HG03064 (cell line): Measurements from ENCODE around the gene PDGFRA.
"Not testable (repeated sequence)": the region's sequence is repeated elsewhere in the genome, so short reads cannot be mapped to it uniquely, and the experiment has no call there.

Experiments
- ATAC-seq: cut with Tn5 transposase; IDR thresholded peaks from one replicate; pipeline ENCODE4 v1.9.1; 2021; ENCODE audit warnings: low read depth; ENCODE audit not compliant: unreplicated experiment

Gene PDGFRA

DNA sequence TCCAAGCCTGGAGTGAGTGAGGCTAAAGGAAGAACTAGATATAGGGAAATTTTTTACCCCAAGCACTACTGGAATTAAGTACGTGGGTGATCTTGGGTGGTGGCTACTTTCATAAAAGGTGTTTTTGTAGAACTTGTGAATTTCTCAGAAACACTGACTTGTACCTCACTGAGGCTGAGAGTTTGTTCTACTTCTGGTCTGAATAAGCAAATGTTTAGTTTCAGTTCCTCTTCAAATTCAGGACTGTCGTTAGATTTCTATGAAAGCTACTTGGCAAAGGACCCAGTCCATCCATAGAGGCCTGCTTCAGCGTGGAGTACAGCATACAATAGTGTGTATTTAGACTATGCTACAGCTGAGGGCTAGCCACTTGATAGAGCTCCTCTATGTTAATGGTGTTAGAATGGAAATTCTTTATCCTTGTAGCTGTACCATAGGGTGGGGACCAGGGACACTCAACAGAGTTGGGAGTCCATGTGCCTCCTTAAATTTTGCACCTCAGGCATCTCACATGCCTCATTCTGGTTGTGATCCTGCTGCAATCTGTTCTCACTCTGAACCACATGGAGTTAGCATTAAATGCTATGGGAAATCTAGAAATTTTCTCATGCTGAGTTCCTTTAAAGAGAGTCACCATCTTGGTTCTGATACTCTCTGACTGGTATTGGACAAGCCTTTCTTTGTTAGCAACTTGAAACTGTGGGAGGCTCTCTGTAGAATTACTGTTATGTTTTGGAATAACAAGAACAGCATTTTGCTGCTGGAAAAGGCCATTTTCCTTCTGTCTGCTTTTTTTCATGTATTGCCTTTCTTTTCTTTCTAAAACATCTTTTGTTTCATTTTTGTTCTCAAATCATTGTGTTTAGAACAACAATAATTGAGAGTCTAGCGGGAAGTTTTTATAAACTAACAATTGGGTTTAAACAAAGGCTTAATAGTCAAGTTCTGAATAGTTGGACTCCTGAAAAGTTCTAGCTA, 86.8 kb downstream of the PDGFRA start:
- ATAC-seq: peak; percentile 98

DNA sequence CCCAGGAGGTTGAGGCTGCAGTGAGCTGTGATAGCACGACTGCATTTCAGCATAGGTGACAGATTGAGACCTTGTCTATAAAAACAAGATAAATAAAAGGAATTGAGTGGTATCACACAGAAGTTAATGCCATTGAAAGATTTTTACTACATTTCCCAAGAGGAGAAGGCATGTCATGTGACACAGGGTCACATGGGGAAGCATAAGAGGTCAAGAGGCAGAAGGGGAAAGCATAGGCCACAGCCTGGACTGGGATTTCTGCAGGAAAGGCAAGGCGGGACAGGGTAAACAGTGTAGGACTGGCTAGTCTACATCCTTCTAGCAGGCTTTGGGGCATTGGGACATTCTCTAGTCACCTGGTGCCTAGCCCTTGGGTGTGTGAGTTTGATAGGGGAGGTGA, 88.6 kb downstream of the PDGFRA start:
- ATAC-seq: no peak

DNA sequence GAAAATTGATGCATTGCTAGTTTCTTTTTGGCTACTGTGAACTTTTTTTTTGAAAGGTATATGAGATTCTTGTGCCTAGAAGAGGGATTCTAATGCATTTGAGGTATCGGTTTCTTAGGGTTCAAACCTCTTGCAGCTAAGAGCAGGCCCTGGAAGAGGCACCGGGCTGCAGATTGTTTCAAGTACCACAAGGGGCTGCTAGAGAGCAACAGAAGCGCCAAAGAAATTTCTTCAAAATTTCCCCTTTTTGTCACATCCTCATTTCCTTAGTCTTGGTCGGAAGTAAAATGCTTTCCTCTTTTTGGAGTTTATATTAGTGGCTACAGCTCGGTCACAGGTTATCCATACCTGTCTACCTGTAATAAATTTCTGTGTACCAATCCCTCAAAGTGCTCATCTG, 89.8 kb downstream of the PDGFRA start:
- no peak for ATAC-seq

DNA sequence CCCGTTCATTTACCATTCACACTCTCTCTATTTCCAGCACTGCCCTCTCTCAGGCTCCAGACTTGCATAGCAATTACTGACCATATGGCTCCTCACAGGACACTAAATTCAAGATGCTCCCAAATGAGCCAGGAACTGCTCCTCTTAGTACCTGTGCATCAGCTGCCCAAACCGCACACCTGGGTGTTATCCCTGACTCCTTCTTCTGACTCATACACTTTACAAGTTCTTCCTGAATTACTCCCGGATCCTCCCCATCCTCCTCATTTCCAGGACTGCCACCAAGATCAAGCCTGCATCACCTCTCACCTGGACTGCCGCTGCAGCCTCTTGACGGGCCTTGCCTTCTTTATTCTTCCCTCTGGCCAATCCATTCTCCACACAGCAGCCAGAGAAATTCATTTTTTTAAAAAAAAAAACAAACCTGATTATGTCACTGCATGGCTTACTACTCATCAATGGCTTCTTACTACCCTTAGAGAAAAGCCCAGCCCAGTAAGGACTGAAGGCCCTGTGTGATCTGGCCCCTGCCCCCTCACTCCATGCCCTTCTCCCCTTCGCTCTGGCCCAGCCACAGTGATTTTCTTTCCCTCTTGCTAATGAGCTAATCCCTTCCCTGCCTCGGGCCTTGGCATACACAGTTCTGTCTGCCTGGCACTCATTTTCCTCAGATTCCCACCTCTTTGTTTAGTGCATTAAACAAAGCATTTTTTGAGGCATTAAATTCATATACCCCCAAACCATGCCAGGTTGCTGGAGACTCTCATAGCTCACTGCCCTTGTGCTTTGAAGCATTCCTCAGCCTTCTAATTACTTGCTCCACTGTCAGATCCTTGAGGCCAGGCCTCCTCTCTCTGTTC, 92.0 kb downstream of the PDGFRA start:
- no peak for ATAC-seq

DNA sequence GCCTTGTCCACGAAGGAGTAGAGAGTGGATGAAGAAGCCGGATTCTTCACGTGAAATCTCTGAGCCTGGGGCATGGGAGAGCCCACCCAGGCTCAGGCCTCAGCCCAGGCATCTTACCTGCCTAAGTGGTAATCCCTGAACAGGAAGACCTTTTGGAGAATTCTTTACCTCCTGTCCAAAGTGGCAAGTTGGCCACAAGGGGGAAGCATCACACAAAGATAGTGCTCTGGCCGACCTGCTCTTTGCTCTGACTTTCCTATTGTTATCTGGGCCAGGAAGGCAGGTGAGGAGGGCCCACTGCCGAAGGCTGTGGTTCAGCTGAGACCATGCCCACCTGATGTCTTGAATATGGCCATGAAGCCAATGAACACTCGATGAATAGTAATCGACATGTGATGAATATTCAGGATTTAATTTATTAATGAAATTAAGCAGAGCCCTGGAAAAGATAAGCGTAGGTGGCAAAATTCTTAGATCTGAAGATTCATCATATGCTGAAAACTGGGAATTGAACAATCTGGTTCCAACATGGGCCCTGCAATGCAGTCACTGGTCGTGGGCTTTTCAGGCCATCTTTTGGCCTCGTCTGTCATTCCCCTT, 93.8 kb downstream of the PDGFRA start:
- no peak for ATAC-seq

DNA sequence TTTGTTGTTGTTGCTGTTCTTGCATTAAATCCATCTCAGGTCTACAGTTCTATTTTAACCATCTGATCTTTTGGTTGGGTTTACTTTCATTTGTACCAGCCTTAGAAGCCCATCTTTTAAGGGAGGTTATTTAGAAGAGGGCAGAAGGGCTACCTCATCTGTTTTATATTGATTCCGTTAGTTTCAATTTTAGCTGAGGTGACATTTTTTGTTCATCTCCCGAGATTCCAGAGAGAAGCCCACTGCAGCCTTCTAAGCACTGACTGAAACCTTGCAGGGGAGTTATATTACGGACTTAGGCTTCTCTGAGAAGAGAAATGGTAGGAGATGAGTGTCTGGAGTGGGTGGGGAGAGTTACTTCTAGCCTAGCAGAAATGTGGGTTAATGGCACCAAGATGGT, 101.8 kb downstream of the PDGFRA start:
- ATAC-seq: no peak

DNA sequence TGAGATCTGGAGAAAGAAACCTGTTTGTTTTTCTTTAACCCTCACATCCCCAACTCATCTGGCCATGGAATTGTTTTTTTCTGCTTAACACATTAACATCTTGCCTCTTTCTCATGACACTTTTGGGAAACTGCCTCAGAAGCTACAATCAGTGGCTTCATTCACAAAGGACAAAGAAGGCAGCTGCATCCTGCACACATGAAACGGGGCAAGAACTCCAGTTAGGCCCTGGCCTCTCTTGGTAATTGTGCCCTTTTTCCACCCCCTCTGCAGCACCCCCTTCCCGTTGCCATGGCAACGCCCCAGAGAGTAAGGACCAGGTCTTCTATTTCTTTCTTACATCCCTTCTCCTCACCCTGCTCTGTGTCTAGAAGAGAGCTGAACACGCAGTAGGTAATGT, 103.4 kb downstream of the PDGFRA start:
- ATAC-seq: no peak

- no peak for ATAC-seq
Observed at GRCh38 chr4:54333657-54334056, 104.6 kb downstream of the PDGFRA start.

DNA sequence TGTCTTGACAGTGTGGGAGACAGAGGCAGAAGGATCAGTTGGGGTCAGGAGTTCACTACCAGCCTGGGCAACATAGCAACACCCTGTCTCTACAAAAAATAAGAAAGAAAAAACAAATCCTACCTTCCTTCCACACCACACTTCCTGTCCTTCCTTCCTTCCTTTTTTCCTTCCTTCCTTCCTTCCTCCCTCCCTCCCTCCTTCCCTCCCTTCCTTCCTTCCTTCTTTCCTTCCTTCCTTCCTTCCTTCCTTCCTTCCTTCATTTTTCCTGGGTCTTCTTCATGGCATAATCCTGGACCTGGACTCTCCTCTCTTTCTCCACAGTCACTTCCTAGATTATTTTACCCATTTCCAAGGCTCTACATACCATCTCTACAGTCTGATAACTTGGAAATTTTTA, 105.7 kb downstream of the PDGFRA start:
- ATAC-seq: not testable (repeated sequence)

- no peak for ATAC-seq
Observed at GRCh38 chr4:54337009-54337408, 107.9 kb downstream of the PDGFRA start.

DNA sequence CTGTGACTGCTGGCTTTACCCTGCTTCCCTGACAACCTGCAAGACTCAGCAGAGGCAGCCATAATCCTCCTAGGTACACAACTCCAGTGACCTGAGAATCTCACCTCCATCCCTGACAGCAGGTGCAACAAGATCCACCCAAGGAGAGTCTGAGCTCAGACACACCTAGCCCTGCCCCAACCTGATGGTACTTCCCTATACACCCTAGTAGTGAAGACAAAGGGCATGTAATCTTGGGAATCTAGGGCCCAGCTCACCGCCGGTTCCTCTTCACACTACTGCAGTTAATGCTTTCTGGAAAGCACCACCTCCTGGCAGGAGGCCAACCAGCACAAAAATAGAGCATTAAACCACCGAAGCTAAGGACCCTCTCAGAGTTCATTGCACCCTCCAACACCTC, 113.0 kb downstream of the PDGFRA start:
- ATAC-seq: not testable (repeated sequence)
